ENCODE measurements around the gene KLF4. TPM values are rescaled to one million over a fixed set of nuclear protein-coding genes. Genes with fewer than 3 reads are reported as not detected.

KLF4 gene
- polyA plus RNA-seq, 1 donor (not counting 4 experiments of a cell fraction or from before 2014, with no cell fraction given), result 37.1 TPM

GRCh38 chr9:107460153-107461023 is 29.2 kb downstream of the KLF4 start:
- Histone ChIP-seq H3K4me2 (ENCODE audit: control insufficient read depth, extremely low read depth, insufficient read depth, low read depth, low read length) (no peak overlapping the region), H3K27ac (ENCODE audit: control insufficient read depth, insufficient read depth, low read length) (no peak overlapping the region), H4K20me1 (ENCODE audit: control insufficient read depth, extremely low read depth, insufficient read depth, low read length) (no peaks in the 10 kb centered on the region), H3K36me3 (ENCODE audit: control insufficient read depth in 2 of 2, extremely low read depth in 1 of 2, insufficient read depth in 2 of 2, low read length in 2 of 2) (no peaks in the 10 kb centered on the region), H3K4me3 (ENCODE audit: control insufficient read depth in 2 of 3, extremely low read depth in 1 of 3, insufficient read depth in 2 of 3, low read depth in 1 of 3, low read length in 3 of 3) (no peak overlapping the region), H3K27me3 (ENCODE audit: control insufficient read depth, extremely low read depth, insufficient read depth, low read length) (no peaks in the 10 kb centered on the region), H3K9me1 (ENCODE audit: control insufficient read depth, extremely low read depth, insufficient read depth, low read length) (no peaks in the 10 kb centered on the region), H2AFZ (ENCODE audit: control insufficient read depth, low read length) (no peak overlapping the region), H3K9ac (ENCODE audit: control insufficient read depth, extremely low read depth, insufficient read depth, low read length) (no peak overlapping the region), H3K4me1 (ENCODE audit: control insufficient read depth, extremely low read depth, insufficient read depth, low read length) (peaks cover 4% of the 10 kb centered on the region), H3K79me2 (ENCODE audit: control insufficient read depth, insufficient read depth, low read length) (no peaks in the 10 kb centered on the region), H3K9me3 (ENCODE audit: control insufficient read depth, low read depth, low read length) (no peaks in the 10 kb centered on the region)
- DNase-seq (ENCODE audit: low read depth, low spot score) (no peak), FAIRE-seq (no peak)
- no peak for TF ChIP-seq EZH2 (IDR thresholded peaks at IDR 0.05; ENCODE audit: low read length)
- no peak for TF ChIP-seq CTCF (optimal IDR thresholded peaks at IDR 0.05 in 1 of 3, IDR thresholded peaks at IDR 0.05 in 1 of 3, conservative IDR thresholded peaks at IDR 0.05 in 1 of 3; ENCODE audit: extremely low read depth in 1 of 3, insufficient read depth in 2 of 3, low read length in 3 of 3)
- dilution Hi-C loops (cut with MboI; ENCODE audit: extremely low pct_ligation_motif_present, low sequenced_read_pairs), result no loop called here

DNA sequence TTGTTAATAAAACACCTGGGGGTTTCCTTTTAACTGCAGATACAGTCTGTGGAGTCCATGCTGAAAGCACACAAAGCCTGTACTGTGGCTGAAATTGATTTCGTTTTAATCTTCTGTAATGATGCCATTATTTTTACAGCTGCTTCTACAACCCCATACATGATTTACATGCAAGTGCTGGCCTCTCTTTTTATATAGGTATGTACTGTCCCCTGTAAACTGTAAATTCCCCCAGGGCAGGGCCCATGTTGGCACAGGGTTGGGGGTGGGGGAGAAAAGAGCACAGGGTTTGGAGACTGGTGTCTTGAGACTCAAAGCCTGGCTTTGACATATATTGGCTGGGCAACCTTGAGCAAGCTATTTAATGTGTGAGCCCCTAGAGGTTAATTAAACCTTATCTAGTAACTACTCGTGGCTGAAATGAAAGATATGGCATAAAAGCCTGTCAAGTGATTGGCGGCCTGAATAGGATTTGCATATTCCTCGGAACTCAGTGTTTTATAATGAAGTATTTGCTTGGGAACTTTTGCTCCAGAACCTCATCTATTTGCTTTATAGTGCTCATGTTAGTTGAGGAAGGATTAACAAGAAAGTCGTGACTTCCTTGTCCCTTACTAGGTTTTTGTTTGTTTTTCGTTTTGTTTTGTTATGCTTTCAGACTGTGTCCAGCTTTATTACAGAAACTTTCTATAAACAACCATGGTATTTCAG is 34.0 kb downstream of the KLF4 start:
- Histone ChIP-seq H3K36me3 (ENCODE audit: control insufficient read depth in 2 of 2, extremely low read depth in 1 of 2, insufficient read depth in 2 of 2, low read length in 2 of 2) (no peaks in the 10 kb centered on the region), H3K4me2 (ENCODE audit: control insufficient read depth, extremely low read depth, insufficient read depth, low read depth, low read length) (no peak overlapping the region), H3K27me3 (ENCODE audit: control insufficient read depth, extremely low read depth, insufficient read depth, low read length) (no peaks in the 10 kb centered on the region), H4K20me1 (ENCODE audit: control insufficient read depth, extremely low read depth, insufficient read depth, low read length) (no peaks in the 10 kb centered on the region), H2AFZ (ENCODE audit: control insufficient read depth, low read length) (no peak overlapping the region), H3K27ac (ENCODE audit: control insufficient read depth, insufficient read depth, low read length) (no peak overlapping the region), H3K9ac (ENCODE audit: control insufficient read depth, extremely low read depth, insufficient read depth, low read length) (no peak overlapping the region), H3K9me1 (ENCODE audit: control insufficient read depth, extremely low read depth, insufficient read depth, low read length) (no peaks in the 10 kb centered on the region), H3K4me3 (ENCODE audit: control insufficient read depth in 2 of 3, extremely low read depth in 1 of 3, insufficient read depth in 2 of 3, low read depth in 1 of 3, low read length in 3 of 3) (no peak overlapping the region), H3K9me3 (ENCODE audit: control insufficient read depth, low read depth, low read length) (no peaks in the 10 kb centered on the region), H3K79me2 (ENCODE audit: control insufficient read depth, insufficient read depth, low read length) (no peaks in the 10 kb centered on the region), H3K4me1 (ENCODE audit: control insufficient read depth, extremely low read depth, insufficient read depth, low read length) (peaks cover 11% of the 10 kb centered on the region)
- no peak for FAIRE-seq
- DNase-seq (ENCODE audit: low read depth, low spot score), result no peak
- dilution Hi-C loops (cut with MboI; ENCODE audit: extremely low pct_ligation_motif_present, low sequenced_read_pairs), result no loop called here
- no peak for TF ChIP-seq CTCF (optimal IDR thresholded peaks at IDR 0.05 in 1 of 3, IDR thresholded peaks at IDR 0.05 in 1 of 3, conservative IDR thresholded peaks at IDR 0.05 in 1 of 3; ENCODE audit: extremely low read depth in 1 of 3, insufficient read depth in 2 of 3, low read length in 3 of 3)
- no peak for TF ChIP-seq EZH2 (IDR thresholded peaks at IDR 0.05; ENCODE audit: low read length)

Measured in keratinocyte (primary cell).